NCI-H146 (cell line): ENCODE measurements around the gene CENPF.
"Not testable (repeated sequence)": the region's sequence is repeated elsewhere in the genome, so short reads cannot be mapped to it uniquely, and the experiment has no call there.

Experiments
- DNase-seq: peaks from one replicate; lab custom pipeline; 2025; lab: John Stamatoyannopoulos, UW

The CENPF gene, protein sequence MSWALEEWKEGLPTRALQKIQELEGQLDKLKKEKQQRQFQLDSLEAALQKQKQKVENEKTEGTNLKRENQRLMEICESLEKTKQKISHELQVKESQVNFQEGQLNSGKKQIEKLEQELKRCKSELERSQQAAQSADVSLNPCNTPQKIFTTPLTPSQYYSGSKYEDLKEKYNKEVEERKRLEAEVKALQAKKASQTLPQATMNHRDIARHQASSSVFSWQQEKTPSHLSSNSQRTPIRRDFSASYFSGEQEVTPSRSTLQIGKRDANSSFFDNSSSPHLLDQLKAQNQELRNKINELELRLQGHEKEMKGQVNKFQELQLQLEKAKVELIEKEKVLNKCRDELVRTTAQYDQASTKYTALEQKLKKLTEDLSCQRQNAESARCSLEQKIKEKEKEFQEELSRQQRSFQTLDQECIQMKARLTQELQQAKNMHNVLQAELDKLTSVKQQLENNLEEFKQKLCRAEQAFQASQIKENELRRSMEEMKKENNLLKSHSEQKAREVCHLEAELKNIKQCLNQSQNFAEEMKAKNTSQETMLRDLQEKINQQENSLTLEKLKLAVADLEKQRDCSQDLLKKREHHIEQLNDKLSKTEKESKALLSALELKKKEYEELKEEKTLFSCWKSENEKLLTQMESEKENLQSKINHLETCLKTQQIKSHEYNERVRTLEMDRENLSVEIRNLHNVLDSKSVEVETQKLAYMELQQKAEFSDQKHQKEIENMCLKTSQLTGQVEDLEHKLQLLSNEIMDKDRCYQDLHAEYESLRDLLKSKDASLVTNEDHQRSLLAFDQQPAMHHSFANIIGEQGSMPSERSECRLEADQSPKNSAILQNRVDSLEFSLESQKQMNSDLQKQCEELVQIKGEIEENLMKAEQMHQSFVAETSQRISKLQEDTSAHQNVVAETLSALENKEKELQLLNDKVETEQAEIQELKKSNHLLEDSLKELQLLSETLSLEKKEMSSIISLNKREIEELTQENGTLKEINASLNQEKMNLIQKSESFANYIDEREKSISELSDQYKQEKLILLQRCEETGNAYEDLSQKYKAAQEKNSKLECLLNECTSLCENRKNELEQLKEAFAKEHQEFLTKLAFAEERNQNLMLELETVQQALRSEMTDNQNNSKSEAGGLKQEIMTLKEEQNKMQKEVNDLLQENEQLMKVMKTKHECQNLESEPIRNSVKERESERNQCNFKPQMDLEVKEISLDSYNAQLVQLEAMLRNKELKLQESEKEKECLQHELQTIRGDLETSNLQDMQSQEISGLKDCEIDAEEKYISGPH (N-terminal part only)

DNA sequence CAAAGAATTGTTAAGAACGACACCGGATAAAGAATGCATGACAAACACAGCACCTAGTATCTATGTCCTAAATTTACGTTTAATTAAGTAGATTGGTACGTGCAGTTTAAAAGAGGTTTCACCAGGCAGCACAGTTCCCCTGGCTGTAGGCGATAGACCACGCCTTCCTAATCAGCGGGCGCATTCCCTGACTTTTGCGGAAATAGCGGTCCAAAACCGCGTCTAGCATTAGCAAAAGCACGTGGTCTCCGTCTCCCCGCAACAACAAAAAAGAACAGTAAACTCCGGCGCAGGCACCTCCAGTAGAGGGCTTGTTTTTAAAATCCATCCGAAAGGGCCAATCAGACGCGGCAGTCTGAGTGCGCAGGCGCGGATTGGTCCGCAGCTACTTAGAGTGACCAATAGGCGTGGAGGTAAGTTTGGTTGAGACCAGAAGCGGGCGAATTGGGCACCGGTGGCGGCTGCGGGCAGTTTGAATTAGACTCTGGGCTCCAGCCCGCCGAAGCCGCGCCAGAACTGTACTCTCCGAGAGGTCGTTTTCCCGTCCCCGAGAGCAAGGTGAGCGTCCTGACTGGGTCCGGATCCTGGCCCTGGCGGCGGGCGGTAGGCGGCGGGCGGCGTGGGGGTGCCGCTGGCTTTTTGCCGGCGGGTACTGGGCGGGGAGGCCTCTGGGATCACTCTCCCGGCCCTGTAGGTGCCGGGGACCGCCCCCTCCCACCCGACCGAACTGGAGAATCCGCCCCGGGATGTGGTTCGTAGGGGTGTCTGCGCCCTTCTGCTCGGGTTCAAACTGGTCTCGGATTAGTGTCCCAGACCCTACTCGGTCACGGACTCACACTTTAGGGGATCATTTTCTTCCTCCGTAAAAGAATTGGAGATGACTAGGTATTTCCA, at the start of gene CENPF:
TSS of gene CENPF (plus strand) at position 432 of the 894 bp plus-strand sequence. CDS start 10,560 bp downstream, outside the sequence.
- DNase-seq = peak; percentile 97

DNA sequence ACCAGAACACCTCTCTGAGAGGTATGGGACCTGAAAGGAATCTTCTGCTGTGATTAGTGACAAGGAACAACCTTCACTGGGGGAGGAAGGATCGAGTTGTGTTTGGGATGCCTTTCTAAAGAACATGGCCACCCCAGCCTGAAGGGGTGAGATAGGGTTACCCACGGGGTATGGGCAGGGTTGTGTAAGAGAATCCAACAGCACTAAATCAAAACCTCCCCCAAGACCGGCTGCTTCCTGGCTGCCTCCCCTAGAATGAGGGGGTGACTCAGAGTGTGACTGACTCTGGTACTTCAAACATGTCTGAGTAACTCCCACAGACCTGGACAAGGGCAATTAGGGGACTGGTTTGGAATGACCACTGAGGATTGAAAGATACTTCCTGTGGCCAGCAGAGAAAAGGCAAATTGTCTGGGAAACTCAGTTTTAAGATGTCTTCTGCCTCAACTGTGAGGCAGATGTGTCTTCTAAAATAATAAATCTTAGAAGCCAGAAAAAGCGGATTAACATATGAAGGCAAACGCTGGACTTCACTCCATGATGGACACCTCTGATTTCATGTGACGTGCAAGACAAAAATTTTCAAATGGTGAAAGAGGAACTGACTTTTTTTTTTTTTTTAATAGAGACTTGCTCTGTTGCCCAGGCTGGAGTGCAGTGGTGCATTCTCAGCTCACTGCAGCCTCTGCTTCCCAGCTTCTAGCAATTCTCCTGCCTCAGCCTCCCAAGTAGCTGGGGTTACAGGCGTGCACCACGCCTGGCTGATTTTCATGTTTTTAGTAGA, 44.9 kb upstream of the CENPF start:
- DNase-seq = no peak

DNA sequence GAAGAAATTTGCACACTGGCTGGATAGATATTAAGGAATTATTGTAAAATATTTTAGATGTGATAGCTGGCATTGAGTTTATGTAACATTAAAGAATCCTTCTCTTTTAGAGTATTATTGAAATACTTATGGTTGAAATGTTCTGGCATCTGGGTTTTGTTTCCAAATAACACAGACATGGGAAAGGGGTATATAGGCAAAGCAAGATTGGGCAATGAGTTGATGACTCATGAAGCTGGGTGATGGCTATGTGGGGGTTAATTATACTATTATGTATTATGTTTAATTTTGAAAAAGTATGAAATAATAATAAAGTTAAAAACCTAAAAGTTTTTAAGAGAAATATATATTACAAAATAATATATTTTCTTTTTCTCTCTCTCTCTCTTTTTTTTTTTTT, 39.1 kb upstream of the CENPF start:
- no peak for DNase-seq

DNA sequence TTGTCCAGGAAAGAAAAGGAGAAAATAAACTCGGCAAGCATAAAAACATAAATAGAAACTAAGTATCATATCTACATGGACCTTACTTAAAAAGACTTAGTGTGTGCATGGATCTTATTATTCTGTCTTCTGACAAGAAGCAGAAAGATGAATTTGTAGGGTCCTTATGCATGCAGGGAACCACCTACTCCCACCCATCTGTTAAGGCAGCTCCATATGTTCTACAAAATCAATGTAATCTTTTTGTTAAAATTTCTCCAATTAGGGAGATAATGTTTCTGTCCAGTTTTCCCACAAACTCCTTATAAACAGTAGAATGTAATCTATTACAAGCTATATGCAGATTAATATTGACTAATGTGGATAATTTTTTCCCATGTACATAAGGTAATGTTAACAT, 37.7 kb upstream of the CENPF start:
- DNase-seq = no peak

DNA sequence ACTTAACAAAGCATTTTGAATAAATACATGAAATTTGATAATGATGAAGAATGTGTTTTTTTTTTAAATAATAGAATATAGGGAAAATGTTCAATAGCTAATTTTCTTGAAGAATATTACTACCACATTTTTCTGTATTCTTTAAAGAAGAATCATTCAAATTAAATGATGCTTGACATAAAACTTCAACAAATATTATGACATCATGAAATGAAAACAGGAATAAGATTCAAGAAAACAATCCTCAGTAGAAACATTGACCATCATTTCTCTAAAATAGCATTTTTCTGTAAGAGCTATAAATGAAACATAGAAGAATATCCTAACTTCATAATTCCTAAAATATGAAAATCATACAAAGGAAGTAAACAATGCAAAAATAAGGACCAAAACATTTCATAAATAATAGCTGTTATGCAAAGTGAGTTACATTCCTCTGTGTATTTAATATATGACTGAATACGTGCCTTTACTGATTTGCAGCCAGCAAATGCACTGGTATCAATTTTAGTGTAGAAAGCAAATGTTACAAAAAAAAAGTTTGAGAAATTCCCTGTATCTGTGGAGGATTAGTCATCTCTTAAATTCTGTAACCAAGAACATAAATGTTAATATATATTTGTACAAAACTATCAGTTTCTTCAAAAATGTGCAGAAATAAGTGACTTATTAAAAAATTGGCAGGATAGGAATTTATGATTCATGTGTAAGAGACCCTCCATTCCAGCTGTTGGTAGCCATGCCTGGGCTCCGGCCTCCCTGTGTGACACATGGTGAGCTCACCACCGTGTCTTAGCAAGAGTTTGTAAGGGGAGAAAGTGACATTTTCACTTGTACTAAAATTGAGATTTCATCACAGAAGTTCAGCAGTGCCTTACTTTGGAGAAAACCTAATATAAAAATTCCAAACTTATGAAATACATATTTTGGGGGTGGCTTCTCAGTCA, 36.6 kb upstream of the CENPF start:
- no peak for DNase-seq

DNA sequence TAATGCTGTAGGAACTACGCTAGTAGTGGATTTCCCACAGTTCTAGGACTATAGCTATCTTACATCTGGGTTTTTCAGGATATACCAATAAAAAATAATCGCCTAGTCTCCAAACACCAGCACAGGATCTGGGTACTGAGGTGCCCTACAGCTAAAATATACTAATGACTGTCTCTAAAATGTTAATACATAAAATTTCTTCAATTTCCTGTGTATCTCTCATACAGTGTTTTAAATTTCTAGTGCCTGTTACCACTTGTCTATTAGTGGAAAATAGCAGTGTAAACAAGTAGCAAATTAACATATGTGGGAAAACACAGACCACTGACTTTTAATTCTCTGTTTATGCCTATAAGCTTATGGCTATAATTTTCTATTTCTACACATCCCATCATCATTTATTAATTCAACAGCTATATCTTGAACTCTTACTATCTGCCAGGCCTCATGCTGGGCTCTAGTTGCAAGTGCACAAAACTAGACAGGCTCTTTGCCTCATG, 35.5 kb upstream of the CENPF start:
- no peak for DNase-seq

DNA sequence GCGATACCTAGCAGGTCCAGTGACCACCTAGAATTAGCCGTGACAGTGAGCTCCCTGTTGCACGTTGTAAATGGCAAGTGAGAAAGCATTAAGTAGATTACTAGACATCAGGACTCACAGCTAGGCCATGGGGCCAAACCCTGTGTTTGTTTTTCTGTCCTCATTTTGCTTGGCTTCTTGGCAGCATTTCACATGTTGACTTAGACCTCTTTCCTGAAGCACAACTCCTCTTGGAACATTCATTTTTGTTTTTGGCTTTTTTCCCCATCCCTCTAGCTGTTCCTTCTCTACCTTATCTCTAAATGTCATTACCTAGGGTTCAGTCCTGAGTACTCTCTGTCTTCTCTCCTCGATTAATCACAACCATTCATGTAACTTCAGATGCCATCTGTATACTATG, 34.7 kb upstream of the CENPF start:
- DNase-seq = no peak

DNA sequence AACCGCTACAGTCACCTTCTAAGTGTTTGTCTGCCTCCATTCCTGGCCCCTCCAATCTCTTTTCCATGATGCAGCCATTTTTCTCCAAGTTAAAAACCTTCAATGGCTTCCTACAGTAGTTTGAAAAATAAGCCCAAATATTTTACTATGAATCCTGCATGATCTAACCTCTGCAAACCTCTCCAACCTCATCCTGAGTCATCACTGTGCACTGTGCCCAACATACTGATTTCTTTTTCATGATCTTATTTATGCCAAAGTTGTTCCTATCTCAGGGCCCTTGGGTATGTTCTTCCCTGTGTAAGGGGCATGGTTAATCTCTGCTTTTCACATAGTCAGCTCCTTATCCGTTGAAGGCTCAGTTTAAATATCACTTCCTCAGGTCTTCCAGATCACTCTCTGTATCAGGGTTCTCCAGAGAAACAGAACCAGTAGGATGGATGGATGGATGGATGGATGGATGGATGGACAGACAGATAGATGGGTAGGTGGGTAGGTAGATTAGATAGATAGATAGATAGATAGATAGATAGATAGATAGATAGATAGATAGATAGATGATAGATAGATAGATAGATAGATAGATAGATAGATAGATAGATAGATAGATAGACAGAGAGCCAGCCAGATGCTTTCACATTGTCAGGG, 33.5 kb upstream of the CENPF start:
- DNase-seq = no peak

DNA sequence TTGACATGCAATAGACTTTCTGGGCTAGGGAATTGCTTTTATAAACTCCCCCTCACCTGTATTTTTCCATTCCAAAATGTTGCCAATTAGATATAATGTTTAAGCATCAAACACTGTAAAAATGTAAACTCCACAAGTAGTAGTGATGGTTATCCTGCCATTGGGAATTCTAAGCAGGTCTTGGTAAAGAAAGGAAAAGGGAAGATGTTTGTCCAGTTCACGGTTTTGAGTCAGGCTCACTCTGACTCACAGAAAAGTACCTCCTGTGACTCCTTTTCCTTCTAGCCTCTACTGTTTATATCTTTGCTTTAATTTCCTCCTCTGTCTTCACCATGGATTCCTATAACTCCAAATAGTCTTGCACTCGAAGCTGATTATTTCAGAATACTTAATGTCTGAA, 32.6 kb upstream of the CENPF start:
- no peak for DNase-seq

DNA sequence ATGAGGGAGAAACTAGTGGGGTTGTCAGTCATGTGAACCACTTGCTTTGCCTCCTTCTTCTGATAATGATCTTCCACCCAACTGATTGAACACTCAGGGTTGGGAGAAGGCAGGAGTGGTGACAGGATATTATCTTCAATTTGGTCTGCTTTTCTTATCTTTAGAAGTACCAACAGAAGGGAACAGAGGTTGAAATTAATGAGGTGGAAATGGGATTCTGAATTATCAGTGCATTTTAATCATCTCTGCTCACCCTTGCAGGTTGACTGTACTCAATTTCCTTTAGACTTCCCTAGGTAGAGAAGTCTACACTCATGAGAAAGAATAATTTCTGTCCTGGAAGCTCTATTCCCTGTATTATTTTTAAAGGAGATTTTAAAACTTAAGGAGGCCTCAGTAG, 31.7 kb upstream of the CENPF start:
- DNase-seq = no peak

DNA sequence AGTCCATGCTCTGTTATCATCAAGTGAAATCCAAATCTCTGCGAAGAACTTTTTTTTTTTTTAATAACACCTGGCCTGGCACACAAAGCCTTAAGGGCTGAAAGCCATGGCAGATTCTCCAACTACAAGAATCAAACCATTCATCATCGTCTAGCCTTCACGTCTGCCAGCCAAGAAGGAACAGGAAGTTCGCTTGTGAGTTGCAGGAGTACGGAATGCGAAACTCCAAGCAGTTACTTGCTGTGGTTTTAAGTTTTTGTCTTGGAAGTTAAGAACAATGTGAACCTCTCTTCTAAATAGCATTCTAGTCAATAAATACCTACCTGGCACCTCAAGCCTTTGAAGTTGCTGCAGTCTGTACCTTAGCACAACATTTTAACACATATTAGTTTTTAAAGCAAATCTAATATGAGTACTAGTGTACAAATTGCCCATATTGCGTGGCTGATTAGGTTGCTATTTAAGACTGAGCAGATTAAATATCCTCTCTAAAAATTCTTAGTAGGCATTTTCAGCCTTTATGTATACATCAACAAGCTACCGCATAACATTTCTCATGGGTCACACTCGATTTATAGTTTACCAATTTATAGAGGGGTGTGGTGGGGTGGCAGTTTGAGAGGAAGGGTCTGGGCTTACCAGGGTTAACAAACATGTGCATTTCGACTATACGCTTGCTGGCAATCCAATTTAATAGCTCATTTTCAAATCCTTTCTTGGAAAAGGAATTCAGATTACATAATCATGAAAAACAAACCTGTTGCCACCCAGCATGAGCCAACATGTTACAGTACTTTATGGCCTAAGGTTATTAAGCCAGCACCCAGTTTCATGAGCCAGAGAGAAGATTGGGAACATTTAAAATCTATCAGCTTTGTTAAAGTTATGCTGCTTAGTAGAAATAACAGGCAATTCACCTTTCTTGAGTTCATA, 29.3 kb upstream of the CENPF start:
- no peak for DNase-seq

DNA sequence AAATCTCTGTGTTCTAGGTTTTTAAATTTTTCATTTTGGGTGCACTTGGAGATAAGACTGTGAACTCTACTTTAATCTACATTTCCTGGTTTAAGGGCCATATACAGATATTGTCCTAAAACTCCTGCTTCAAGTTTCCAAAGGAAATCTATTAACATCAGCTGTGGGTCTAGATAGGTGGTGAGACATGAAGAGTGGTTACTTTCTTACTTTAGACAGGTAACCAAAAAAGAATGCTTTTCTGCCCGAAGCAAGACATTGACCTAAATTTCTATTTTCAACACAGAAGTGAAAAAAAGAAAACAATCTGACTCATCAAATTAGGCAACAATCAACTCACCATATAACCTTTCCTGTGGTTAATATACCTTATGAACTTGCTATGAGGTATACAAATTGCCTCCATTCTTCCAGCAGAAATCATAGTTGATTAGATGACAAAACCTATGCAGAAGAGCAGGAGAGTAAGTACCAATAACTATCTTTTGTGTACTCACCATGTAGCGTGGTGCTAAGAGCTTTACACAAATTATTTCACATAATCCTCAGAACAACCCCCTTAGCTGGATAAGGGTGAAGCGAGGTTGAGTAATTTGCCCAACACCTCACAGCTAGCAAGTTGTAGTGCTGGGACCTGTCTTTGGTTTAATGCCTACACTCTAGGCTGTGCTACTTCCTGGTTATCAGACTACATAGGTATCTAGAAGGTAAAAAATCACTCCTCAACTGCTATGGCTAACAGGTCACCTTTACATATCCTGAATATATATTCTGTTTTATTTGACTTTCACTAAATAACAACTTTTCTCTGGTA, 28.2 kb upstream of the CENPF start:
- DNase-seq = no peak

DNA sequence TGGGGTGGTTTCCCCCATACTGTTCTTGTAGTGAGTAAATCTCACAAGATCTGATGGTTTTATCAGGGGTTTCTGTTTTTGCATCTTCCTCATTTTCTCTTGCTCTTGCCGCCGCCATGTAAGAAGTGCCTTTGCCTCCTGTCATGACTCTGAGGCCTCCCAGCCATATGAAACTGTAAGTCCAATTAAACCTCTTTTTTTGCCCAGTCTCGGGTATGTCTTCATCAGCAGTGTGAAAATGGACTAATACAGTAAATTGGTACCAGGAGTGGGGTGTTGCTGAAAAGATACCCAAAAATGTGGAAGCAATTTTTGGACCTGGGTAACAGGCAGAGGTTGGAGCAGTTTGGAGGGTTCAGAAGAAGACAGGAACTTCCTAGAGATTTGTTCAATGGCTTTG, 26.9 kb upstream of the CENPF start:
- DNase-seq = not testable (repeated sequence)

DNA sequence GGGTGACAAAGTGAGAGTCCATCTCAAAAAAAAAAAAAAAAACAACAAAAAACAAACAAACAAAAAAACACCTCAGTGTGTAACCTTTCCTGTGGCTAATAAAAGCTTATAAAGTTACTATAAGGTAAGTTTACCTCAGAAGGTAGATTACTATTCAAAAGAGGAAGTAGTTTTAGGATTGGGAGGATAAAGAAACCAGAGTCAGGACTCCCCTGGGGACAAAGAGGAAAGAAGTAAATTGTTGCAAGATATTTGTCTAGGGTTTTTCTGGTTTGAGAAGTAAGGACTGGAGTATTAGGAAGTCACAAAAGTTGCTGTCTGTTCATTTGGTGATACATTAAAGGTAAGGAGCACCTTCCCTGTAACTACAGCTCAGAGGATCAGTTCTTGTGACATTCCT, 23.8 kb upstream of the CENPF start:
- DNase-seq = no peak

DNA sequence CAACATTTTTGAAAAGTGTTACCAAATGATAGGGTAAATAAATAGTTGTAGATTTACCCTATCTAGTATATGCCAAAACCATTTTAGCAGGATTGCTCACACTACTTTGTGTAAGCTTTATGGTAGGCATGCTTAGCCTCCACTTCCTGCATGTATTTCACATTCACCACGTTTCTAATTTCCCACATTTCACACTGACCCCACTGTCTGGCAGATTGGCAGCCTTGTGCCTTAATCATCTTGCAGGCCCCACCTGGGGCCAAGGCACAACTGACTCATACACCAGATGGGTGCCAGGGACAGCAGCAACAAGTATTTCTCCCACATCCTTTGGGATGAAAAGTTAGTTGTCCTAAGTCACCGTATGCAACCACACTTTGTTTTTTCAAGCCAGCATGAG, 21.2 kb upstream of the CENPF start:
- DNase-seq = no peak

DNA sequence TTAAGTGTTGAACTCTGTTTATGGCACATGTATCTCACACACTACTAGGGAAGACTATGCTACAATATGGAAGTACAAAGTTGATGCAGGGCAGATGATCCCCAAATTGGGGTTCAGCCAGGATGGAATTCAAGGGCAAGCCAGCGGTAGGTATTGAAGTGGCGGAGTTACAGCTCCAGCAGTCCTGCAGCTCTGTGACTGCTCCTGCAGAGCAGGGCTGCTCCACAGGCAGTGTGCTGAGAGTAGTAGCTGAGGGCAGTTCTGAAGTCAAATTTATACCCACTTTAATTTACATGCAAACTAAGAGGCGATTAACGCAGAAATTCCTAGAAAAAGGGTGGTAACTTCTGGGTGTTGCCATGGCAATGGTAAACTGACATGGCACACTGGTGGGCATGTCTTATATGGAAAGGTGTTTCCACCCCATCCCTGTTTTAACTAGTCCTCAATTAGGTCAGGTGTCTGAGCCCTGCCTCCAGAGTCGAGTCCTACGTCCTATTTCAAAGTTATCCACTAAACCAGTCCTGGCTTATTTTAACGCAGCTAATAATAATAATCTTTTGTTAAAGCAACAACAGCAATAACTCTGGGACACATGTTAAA, 20.6 kb upstream of the CENPF start:
- no peak for DNase-seq
